Prostate gland (tissue), 2 donors: ENCODE data around the gene CEMIP. TPM values are rescaled to one million over a fixed set of nuclear protein-coding genes. Genes with fewer than 3 reads are reported as not detected.

Experiments
- DNase-seq: peaks from one replicate; pipeline ENCODE4 v3.0.0-alpha.2; 2019; ENCODE audit warnings: low spot score
- H3K27ac ChIP-seq, 2 donors: fragments of 200-600 bp; sonication (generic); 2 replicates each; pipeline ENCODE4 v1.5.1; 2017 to 2019
- H3K27me3 ChIP-seq: fragments of 200-600 bp; sonication (generic); replicated peaks from 2 replicates; pipeline ENCODE4 v1.5.1; 2019; ENCODE audit not compliant: insufficient read depth
- H3K36me3 ChIP-seq, 2 donors: fragments of 200-600 bp; sonication (generic); 1 replicate in 1 of 2; 2 replicates in 1 of 2; pipeline versions ENCODE4 v1.5.1 to v1.8.1; 2017 to 2019
- H3K4me1 ChIP-seq: fragments of 200-600 bp; sonication (generic); replicated peaks from 2 replicates; pipeline ENCODE4 v1.5.1; 2019
- H3K4me3 ChIP-seq, 2 donors: fragments of 200-600 bp; sonication (generic); 2 replicates each; pipeline ENCODE4 v1.5.1; 2017 to 2019
- H3K9me3 ChIP-seq: fragments of 200-600 bp; sonication (generic); 2 replicates; pipeline ENCODE4 v1.5.1; 2017
- CTCF ChIP-seq, 4 experiments: fragments of 200-600 bp in 2 of 4; fragments of 450-650 bp in 2 of 4; sonication (generic) in 2 of 4; IDR thresholded peaks; 1 replicate in 3 of 4; 2 replicates in 1 of 4; pipeline ENCODE4 v1.5.1; 2016 to 2019; ENCODE audit warnings: antibody characterized with exemption in 4 of 4, mild to moderate bottlenecking in 2 of 4, moderate library complexity in 2 of 4
- POLR2A ChIP-seq: fragments of 450-650 bp; IDR thresholded peaks from one replicate; pipeline ENCODE4 v1.6.1; 2016; ENCODE audit warnings: antibody characterized with exemption, mild to moderate bottlenecking
- POLR2AphosphoS5 ChIP-seq: sonication (generic); formaldehyde crosslinking; IDR thresholded peaks from one replicate; pipeline ENCODE4 v1.6.1; 2017; ENCODE audit warnings: antibody characterized with exemption
- WGBS: methylation state at CpG from one replicate; pipeline ENCODE4 v1.1.5; 2018; 5-methylcytosine and 5-hydroxymethylcytosine counted together
- intact Hi-C: fragments of 100-400 bp; cut with DNase I; formaldehyde crosslinking; loops from one replicate; pipeline ENCODE4 v1.14.2; 2022
- total RNA-seq, 2 donors: library from RNA; depleted of rRNA; stranded (reverse); fragments of >200 nt; gene quantifications; one replicate each; pipeline ENCODE4 v1.1.0, GENCODE V29; 2016

CEMIP gene
- total RNA-seq, 2 donors from 2014 or later = 1.6 to 13.5 TPM

- intact Hi-C loops = no loop called here
- 82% methylated on average over 7 of the region's 7 CpGs for WGBS
- no peak overlapping the region for H3K27ac ChIP-seq
Measured at GRCh38 chr15:80769829-80770705, 9.1 kb upstream of the CEMIP start.

GRCh38 chr15:80773122-80773551 is 6.0 kb upstream of the CEMIP start:
- TF ChIP-seq CTCF (IDR thresholded peaks at IDR 0.05) (no peak), POLR2AphosphoS5 (no peak), POLR2A (no peak)
- DNase-seq = no peak
- H3K27me3 ChIP-seq = no peaks in the 10 kb centered on the region
- intact Hi-C loops = no loop called here
- no peak overlapping the region for H3K27ac ChIP-seq
- H3K4me3 ChIP-seq = no peak overlapping the region
- H3K36me3 ChIP-seq = no peaks in the 10 kb centered on the region
- no peaks in the 10 kb centered on the region for H3K9me3 ChIP-seq
- WGBS = 65% methylated on average over 8 of the region's 8 CpGs
- peaks cover 1% of the 10 kb centered on the region for H3K4me1 ChIP-seq

More at GRCh38 chr15:80769829-80770705, 9.1 kb upstream of the CEMIP start:
- no peak for DNase-seq
- H3K4me1 ChIP-seq = no peaks in the 10 kb centered on the region
- no peak overlapping the region for H3K4me3 ChIP-seq
- H3K27me3 ChIP-seq = no peaks in the 10 kb centered on the region
- TF ChIP-seq POLR2A (no peak), POLR2AphosphoS5 (no peak), CTCF (IDR thresholded peaks at IDR 0.05) (no peak)
- H3K9me3 ChIP-seq = no peaks in the 10 kb centered on the region
- no peaks in the 10 kb centered on the region for H3K36me3 ChIP-seq

GRCh38 chr15:80773792-80774352 is 5.3 kb upstream of the CEMIP start:
- no peak for DNase-seq
- no peak overlapping the region for H3K4me3 ChIP-seq
- H3K4me1 ChIP-seq = peaks cover 6% of the 10 kb centered on the region
- no peaks in the 10 kb centered on the region for H3K27me3 ChIP-seq
- H3K9me3 ChIP-seq = no peaks in the 10 kb centered on the region
- no peak overlapping the region for H3K27ac ChIP-seq
- WGBS = 70% methylated on average over 5 of the region's 5 CpGs
- no peaks in the 10 kb centered on the region for H3K36me3 ChIP-seq
- TF ChIP-seq CTCF (IDR thresholded peaks at IDR 0.05) (no peak), POLR2AphosphoS5 (no peak), POLR2A (no peak)
- intact Hi-C loops = no loop called here

GRCh38 chr15:80774486-80774885 is 4.7 kb upstream of the CEMIP start:
- Histone ChIP-seq H3K27ac (no peak overlapping the region), H3K9me3 (no peaks in the 10 kb centered on the region), H3K27me3 (no peaks in the 10 kb centered on the region), H3K4me3 (no peak overlapping the region), H3K36me3 (no peaks in the 10 kb centered on the region), H3K4me1 (peaks cover 6% of the 10 kb centered on the region)
- TF ChIP-seq POLR2AphosphoS5 (no peak), CTCF (IDR thresholded peaks at IDR 0.05) (no peak)
- 66% methylated on average over 1 of the region's 1 CpG for WGBS
- intact Hi-C loops = no loop called here
- no peak for DNase-seq

DNA sequence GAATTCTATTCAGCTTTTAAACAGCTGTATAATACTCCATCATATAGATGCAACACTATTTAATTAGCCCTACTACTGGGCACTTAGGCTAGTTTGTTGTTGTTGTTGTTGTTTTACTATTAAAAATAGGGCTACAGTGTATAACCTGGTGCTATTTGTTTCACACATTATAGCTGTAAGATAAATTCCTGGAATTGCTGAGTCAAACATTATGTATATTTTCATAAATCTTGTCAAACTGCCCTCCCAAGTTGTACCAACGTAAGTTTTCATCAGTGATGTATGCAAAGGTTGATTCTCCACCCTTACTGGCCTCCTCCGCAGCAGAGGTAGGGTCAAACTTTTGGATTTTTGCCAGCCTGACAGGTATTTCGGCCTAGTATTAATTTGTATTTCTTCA is 3.8 kb upstream of the CEMIP start:
- Histone ChIP-seq H3K4me3 (no peak overlapping the region), H3K27me3 (no peaks in the 10 kb centered on the region), H3K27ac (no peak overlapping the region), H3K4me1 (peaks cover 6% of the 10 kb centered on the region), H3K36me3 (no peaks in the 10 kb centered on the region), H3K9me3 (no peaks in the 10 kb centered on the region)
- TF ChIP-seq CTCF (IDR thresholded peaks at IDR 0.05) (no peak), POLR2AphosphoS5 (no peak), POLR2A (no peak)
- 97% methylated on average over 3 of the region's 3 CpGs for WGBS
- DNase-seq = no peak
- intact Hi-C loops = loop anchor here (5.0 kb wide), 3 partner anchors 158 to 303 kb away; no protein-coding TSS in a partner anchor
